ENCODE results near the gene TDRD15. TPM values are rescaled to one million over a fixed set of nuclear protein-coding genes. Genes with fewer than 3 reads are reported as not detected.

Gene TDRD15
- under 1 TPM in 1 of 4 donors, not detected in 3; 0.34 TPM for total RNA-seq

- no peaks in the 10 kb centered on the region for H3K9me3 ChIP-seq
- H3K27ac ChIP-seq: no peak within 1 kb of the TSS
- intact Hi-C loops (cut with DNase I): no loop called here
- no peak within 1 kb of the TSS for H3K4me3 ChIP-seq
- H3K36me3 ChIP-seq: no peaks in the 10 kb centered on the region
- H3K27me3 ChIP-seq: no peaks in the 10 kb centered on the region
- no peak for TF ChIP-seq POLR2A (IDR thresholded peaks at IDR 0.05)
- TF ChIP-seq, protein P1, sequence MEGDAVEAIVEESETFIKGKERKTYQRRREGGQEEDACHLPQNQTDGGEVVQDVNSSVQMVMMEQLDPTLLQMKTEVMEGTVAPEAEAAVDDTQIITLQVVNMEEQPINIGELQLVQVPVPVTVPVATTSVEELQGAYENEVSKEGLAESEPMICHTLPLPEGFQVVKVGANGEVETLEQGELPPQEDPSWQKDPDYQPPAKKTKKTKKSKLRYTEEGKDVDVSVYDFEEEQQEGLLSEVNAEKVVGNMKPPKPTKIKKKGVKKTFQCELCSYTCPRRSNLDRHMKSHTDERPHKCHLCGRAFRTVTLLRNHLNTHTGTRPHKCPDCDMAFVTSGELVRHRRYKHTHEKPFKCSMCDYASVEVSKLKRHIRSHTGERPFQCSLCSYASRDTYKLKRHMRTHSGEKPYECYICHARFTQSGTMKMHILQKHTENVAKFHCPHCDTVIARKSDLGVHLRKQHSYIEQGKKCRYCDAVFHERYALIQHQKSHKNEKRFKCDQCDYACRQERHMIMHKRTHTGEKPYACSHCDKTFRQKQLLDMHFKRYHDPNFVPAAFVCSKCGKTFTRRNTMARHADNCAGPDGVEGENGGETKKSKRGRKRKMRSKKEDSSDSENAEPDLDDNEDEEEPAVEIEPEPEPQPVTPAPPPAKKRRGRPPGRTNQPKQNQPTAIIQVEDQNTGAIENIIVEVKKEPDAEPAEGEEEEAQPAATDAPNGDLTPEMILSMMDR (IDR thresholded peaks at IDR 0.05): no peak
- no peak for DNase-seq
- H3K4me1 ChIP-seq: no peaks in the 10 kb centered on the region
- WGBS, 2 donors: 84 to 93% methylated on average over 13 to 16 of the region's 27 CpGs
Measured at GRCh38 chr2:21123473-21124393, at the start of gene TDRD15. TDRD15 (plus strand) TSS chr2:21123968; CDS start chr2:21137468, 13,500 bp downstream.

- no peak for DNase-seq
- no peak overlapping the region for H3K4me3 ChIP-seq
- intact Hi-C loops (cut with DNase I): no loop called here
- no peaks in the 10 kb centered on the region for H3K27me3 ChIP-seq
- H3K4me1 ChIP-seq: no peaks in the 10 kb centered on the region
- TF ChIP-seq, protein P1 (IDR thresholded peaks at IDR 0.05): no peak
- no peak for TF ChIP-seq POLR2A (IDR thresholded peaks at IDR 0.05)
- WGBS, 2 donors: 17 to 65% methylated on average over 1 of the region's 1 CpG
- no peaks in the 10 kb centered on the region for H3K9me3 ChIP-seq
- H3K27ac ChIP-seq: no peak overlapping the region
- H3K36me3 ChIP-seq: no peaks in the 10 kb centered on the region
Measured at GRCh38 chr2:21078296-21078695, 45.5 kb upstream of the TDRD15 start.

GRCh38 chr2:21083482-21083881, 40.3 kb upstream of the TDRD15 start:
- no peak for DNase-seq
- no peaks in the 10 kb centered on the region for H3K9me3 ChIP-seq
- WGBS, 2 donors: 94% methylated on average over 1 of the region's 1 CpG
- no peak overlapping the region for H3K4me3 ChIP-seq
- TF ChIP-seq, protein P1 (IDR thresholded peaks at IDR 0.05): no peak
- no peak for TF ChIP-seq POLR2A (IDR thresholded peaks at IDR 0.05)
- no peaks in the 10 kb centered on the region for H3K27me3 ChIP-seq
- no peak overlapping the region for H3K27ac ChIP-seq
- H3K36me3 ChIP-seq: no peaks in the 10 kb centered on the region
- intact Hi-C loops (cut with DNase I): no loop called here
- H3K4me1 ChIP-seq: no peaks in the 10 kb centered on the region

DNA sequence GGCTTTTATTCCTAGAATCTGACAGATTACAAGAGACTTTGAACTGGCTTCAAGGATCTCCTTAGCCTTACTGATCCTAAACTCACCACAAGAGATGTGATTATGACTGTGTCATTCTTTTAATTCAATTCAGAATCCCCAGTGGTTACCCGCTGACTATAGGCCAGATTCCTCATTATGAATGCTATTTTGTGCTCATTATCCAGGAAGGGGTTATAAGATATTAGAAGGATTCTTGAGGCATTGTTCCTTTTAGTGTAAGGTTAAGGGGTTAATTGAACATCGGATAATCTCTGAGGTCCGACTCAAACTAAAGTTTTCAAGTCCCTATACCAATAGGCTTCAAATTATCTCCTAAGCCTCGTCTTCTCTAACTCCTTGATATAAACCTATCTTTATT, 39.4 kb upstream of the TDRD15 start:
- no peaks in the 10 kb centered on the region for H3K9me3 ChIP-seq
- H3K4me3 ChIP-seq: no peak overlapping the region
- WGBS, 2 donors: 68 to 71% methylated on average over 4 of the region's 4 CpGs
- H3K36me3 ChIP-seq: no peaks in the 10 kb centered on the region
- intact Hi-C loops (cut with DNase I): no loop called here
- no peak for DNase-seq
- no peaks in the 10 kb centered on the region for H3K4me1 ChIP-seq
- TF ChIP-seq, protein P1 (IDR thresholded peaks at IDR 0.05): no peak
- no peak for TF ChIP-seq POLR2A (IDR thresholded peaks at IDR 0.05)
- no peaks in the 10 kb centered on the region for H3K27me3 ChIP-seq
- H3K27ac ChIP-seq: no peak overlapping the region

- intact Hi-C loops (cut with DNase I): no loop called here
- 54 to 59% methylated on average over 3 of the region's 3 CpGs for WGBS, 2 donors
- TF ChIP-seq, protein P1 (IDR thresholded peaks at IDR 0.05): no peak
- TF ChIP-seq POLR2A (IDR thresholded peaks at IDR 0.05): no peak
Measured at GRCh38 chr2:21092308-21092869, 31.4 kb upstream of the TDRD15 start.

More at GRCh38 chr2:21092308-21092869, 31.4 kb upstream of the TDRD15 start:
- Histone ChIP-seq H3K27ac (no peak overlapping the region), H3K4me1 (no peaks in the 10 kb centered on the region), H3K36me3 (no peaks in the 10 kb centered on the region), H3K4me3 (no peak overlapping the region), H3K27me3 (no peaks in the 10 kb centered on the region), H3K9me3 (no peaks in the 10 kb centered on the region)
- no peak for DNase-seq

Data from esophagus squamous epithelium (tissue), 5 donors.